Glomerular endothelial cell (primary cell): ENCODE results near the gene NINJ1. TPM values are rescaled to one million over a fixed set of nuclear protein-coding genes. Genes with fewer than 3 reads are reported as not detected.
A peak's percentile ranks its signal among the peaks of the same experiment; 100 is the strongest.

Source experiments
- DNase-seq: peaks from one replicate; pipeline ENCODE4 v3.0.0-alpha.2; 2011; ENCODE audit warnings: low read depth, low spot score; ENCODE audit errors: extremely low read depth
- total RNA-seq: library from RNA; depleted of rRNA; stranded (reverse); fragments of >200 nt; gene quantifications from 2 replicates; pipeline ENCODE4 v1.2.3, GENCODE V29; 2015

NINJ1 gene
- total RNA-seq, 1 donor from 2014 or later: 150 TPM

DNA sequence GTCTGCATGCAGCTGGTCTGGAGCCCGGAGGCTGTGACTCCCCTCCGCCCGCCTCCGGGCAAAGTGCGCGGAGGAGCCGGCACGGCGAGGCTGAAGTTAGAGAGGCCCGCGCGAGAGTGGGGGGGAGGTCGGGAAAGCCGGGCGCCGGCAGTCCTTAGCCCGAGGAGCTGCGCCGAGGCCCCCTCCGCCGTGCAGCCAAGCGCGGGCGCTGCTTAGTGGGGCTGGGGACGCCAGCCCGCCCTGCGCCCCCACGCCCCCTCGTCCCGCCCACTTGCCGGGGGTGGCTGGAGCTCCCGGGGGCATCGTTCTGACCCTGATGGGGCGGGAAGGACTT, 403 bp downstream of the NINJ1 start:
- no peak for DNase-seq

DNA sequence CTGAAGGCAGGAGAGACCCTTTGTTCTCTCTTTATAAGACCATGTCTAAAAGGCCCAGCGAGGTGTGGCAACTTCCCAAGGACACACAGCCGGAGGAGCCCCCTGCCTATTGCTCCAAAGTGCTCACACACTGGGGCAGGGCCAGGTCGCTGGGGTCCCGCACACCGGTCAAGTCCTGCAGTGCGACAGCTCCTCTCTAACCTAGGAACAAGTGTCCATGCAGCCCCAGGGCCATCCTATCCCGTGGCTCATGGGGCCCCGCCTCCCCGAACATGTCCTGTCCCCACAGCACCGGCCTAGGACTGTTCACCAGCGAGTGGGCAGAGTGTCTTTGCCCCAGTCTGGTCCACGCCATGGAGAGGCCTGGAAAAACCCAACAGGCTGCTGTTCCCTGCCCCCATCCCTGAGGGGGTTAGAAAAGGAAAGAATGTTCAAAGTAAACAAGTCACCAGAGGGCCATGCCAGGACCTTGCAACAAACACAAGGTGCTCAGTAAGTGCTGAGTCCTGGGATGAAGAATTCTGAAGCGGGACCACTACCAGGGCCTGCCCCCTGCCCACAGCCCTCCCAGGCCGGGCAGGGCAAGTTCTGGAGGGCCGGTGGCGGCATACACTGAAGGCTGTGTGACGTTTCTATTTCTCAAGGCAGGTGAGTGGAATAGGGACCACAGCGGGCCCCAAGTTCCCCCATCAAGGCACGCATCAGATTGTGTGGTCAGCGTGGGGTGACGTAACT, 938 bp downstream of the NINJ1 start:
- no peak for DNase-seq

DNA sequence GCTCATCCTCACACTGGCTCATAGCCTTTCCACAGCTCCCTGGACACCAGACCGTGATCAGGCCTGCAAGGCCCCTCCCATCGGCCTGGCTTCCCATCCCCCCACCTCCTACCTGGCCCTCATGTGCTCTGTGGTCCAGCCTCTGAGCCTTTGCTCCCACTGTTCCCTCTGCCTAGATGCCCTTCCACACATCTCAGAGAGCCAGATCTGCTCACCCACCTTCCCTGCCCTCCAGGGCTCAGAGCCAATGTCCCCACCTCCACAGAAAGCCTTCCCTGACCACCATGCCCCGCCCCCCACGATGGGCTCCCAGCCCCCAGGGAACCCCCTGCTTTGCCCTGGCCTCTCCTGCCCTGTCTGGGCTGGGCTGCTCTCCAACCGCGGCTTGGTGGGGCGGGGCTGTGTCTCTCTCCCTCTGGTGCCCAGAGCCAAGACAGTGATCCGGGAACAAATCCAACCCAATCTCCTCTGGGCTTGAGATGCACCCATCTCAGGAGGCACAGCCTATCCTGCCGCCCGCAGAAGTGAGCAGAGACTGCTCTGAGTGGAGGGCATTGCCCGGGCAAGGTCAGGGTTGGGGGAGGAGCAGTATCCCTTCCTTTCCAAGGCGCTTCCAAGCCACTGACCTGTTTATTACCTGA, 1.6 kb downstream of the NINJ1 start:
- no peak for DNase-seq

DNA sequence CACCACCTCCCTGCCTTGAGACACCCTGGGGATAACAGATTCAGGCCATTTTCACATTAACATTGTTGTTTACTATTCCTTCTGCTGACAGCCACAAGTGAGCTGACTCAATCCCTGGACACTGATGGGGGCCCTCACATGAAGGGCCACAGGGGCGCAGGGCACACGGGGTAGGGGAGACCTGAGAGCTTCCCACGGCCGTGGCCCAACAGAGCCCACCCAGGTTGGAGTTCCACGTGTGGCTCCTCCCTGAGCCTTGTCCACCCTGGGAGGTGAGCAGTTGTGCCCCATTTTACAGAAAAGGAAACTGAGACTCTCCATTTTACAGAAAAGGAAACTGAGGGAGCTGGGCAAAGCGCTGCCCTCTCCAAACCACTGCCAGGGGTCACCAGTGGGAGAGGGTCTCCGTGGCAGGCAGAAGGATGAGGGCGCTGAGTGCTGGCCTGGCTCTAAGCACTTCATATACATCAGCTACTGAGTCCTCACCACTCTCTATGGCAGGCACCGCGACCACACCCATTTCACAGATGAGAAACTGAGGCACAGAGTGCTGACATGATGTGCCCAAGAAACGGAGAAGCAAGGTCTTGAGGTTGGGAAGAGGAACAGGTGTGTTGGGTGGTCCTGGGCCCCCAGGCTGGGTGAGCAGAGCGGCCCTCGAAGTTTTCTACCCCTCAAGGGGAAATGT, 2.3 kb downstream of the NINJ1 start:
- DNase-seq: no peak

DNA sequence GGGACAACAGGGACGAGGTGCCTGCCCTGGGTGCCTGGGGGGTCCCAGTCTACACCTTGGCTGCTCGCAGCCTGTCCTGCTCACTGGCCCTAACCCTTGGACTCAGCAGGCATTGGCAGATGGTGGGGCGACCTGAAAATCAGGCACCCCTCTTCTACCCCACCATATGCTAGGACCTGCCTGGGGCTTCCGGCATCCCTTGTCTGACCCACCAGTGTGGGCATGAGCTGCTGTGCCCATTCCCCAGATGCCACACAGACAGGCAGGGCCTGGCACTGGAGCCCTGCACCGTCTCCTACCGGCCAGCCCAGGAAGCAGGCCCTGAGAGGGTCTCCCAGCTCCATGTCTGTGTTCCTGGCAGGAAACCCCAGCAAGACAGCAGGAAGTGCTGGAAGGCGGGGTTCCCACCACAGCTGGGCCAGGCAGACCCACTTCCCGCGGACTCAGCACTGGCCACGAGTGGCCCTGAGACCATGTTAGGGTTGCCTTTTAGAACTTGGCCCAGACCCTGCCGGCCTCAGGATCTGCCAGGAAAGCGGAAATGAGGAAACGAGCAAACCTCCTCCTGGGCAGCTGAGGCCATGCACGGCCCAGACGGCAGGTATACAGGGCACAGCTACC, 3.1 kb downstream of the NINJ1 start:
- no peak for DNase-seq

DNA sequence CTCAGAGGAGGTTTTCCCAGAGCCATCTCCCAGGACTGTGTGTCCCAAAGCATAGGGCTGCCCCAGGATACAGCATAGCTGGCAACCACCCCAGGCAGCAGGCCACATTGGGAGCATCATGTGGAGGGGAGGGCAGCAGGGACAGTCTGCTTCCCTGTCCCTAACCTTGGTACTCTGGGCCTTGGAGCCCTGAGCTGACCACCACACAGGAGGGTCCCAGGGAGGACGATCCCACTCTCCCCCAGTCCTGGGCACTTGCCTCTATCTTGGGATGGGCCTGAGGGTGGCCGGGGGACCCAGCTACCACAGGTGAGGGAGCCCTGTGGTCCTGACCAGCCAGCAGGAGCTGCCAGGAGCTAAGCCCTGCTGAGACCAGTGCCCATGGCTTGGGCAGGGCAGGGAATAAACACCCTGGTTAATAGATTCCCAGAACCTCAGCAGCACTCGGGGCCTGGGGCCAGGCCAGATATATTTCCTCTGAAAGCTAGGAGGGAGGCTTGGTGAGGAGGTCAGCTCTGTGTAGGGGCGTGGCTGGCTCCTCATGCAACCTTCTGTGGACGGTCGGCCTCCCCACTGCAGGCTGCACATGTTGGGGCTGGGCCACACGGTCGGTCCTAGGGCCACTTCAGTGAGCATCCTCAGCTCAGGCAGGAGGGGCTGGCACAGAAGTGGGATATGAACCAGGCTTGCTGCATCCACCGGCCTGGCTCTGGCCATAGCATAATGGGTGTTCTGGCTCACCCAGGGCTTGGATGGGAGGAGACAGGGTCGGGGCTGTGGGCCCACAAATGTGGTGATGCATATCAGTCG, 4.2 kb downstream of the NINJ1 start:
- no peak for DNase-seq

DNA sequence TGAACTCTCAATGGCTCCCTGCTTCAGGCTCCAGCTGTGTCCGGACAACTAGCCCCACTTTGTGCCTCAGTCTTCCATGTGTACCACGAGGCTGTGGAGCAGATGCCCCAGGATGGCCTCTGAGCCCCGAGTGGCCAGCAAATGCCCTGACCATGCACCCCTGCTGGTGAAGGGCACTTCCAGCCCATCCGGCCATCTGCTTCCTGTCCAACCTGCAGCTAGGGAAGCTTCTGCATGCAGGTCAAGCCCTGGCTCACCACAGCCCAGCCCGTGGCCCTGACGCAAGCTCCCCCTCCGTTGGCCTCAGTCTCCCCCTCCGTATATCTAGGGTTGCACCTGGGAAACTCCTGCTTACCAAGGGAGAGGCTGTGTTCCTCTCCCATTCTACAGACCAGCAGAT, 4.8 kb downstream of the NINJ1 start:
- peak; percentile 33 for DNase-seq

DNA sequence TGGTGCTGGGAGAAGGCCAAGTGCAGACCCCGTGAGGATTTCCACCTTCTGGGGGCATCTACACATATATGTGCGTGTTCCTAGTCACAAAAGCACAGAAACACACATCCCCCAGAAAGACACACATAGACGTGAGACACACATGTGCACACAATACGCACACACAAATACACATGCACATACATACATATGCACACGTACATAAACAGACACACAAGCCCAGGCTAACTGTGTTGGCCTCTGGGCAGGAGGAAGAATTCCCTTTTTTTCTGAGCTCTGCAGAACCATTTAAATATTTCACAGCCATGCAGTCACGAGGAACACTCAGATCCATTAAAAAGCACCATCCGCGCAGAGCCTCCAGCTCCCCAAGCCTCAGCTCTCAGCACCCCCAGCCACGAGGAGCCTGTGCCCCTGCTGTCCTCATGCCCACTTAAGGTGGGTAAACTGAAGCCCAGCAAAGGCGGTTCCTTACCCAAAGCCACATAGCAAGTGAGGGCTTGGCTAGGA, 5.3 kb downstream of the NINJ1 start:
- no peak for DNase-seq

DNA sequence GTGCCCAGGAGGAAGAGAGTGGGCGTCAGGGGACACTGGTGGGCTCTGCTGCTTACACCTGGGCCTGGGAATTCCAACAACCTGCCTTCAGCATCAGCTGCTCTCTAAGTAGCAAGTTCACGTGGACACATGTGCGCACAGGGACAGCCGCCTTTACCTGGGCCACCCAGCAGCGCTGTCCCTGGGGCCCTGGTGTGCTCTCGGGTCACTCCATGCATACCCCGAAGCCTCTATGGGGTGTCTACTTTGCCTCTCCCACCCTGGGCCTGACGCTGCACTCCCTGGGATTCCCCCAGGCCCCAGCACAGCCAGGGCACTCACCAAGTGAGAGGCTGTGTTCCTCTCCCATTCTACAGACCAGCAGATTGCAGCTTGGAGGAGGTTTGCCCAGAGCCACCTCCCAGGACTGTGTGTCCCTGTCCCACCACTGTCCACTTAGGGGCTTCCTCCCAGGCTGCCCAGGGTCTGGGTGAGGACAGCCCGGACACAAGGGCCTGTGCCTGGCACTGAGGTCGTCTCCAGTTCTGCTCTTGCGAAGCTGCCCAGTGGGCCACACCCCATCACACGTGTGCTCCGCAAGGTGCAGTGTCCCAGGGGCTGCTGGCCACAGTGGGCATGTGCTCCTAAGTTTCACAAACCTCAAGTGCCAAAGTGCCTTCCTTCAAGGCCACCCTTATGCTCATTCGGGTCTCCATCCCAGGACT, 5.9 kb downstream of the NINJ1 start:
- DNase-seq: no peak

DNA sequence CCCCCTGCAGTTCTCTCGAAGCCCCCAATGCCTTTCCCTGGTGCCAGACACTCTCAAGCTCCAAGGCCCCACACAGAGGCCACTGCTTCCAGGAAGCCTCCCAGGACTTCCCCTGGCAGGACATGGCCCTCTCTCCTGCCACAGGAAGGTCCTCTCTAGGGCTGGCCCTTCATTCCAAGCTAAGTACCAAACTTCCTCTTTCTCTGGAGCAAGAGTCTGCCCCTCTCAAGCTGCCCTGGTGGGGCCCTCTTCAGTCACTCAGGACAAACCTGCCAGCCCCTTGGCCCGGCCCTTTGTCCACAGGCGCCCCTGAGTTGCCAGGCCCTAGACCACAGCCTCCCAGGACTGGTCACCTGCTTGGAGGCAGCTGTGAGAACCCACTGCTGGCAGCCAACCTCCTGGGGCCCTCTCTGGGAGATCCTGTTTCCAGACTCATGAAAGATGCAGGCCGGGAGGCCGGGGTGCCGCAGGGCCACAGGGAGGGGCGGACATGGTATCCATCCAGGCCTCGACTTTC, 6.6 kb downstream of the NINJ1 start:
- no peak for DNase-seq

DNA sequence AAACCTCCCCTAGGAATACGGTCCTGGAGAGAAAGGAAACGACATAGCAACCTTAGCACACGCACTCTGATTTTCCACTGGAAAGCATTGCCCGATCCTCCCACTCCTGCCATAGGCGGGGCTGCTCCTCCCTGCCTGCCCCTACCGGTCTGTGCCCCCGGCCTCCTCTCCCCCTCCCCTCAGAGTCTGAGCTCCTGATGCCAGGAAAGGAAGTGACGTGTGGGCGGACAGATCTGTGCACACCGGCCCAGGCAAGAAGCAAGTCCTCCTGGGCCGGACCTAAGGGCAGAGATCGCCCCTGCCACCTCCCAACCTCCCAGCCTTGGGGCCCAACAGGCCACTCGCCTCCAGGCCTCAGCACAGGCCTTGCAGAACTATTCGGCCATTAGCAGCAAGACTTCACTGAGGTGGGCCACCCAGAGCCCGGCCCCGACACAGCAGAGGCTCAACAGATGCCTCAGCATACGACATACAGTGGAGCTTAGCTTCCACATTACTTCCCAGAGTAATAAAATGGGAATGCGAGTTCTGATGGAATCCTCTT, 7.2 kb downstream of the NINJ1 start:
- no peak for DNase-seq

DNA sequence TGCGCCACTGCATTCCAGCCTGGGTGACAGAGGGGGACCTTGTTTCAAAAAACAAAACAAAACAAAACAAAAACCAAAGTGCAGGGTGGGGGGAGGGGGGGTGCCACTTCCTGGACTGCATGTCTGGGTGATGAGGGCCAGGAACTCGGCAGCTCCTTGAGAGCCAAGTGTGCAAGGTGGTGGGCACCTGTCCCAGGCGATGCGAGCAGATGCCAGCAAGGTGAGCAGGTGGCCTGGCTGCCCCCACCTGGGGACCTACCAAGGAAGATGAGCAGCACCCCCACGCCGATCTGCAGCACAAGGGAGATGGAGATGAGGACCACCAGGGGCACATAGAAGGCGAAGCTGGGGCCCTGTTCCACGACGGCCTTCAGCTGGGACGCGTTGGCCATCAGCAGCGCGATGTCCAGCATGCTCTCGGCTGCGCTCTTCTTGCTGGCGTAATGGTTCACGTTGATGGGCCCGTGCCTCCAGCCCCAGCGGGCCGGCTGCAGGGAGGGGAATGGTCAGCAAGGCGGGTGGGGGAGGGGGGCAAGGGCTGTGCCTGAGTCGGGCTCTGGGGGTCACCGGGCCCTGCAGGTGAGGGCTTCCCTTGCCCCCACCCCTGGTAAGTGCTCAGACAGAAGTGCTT, 7.8 kb downstream of the NINJ1 start:
- DNase-seq: no peak

DNA sequence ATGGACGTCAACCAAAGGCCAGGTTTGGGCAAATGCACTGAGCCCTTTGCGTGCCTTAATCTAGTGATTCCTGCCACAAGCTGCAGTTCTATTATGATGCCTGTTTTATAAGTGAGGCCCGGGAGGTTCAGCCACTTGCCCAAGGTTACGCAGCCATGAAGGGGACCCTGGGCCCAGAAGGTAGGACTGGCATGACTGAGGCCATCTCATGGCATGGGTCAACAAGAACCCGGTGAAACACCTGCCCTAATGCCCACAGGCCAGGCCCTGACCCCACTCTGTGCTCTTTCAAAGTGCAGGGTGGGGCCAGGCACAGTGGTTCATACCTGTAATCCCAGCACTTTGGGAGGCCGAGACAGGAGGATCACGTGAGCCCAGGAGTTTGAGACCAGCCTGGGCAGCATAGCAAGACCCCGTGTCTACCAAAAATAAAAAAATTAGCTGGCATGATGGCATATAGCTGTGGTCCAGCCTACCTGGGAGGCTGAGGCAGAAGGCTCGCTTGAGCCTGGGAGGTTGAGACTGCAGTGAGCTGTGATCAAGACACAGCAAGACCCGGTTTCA, 8.6 kb downstream of the NINJ1 start:
- no peak for DNase-seq

DNA sequence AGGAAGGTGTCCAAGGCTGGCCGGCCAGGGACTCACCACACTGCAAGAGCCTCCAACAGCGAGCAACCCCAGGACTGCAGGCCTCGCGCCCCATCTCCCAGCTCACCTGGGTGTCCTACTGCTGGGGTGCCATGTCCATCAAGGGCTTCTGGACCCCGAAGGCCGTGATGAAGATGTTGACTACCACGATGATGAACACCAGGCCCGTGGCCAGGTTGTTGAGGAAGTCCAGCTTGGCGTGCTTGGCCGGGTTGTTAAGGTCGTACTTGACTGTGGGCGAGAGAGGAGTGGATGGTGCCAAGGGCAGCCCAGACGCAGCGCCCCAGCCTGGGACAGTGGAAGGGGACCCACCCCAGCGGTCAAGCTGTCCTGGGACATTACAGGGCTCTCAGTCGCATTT, 9.3 kb downstream of the NINJ1 start:
- no peak for DNase-seq

DNA sequence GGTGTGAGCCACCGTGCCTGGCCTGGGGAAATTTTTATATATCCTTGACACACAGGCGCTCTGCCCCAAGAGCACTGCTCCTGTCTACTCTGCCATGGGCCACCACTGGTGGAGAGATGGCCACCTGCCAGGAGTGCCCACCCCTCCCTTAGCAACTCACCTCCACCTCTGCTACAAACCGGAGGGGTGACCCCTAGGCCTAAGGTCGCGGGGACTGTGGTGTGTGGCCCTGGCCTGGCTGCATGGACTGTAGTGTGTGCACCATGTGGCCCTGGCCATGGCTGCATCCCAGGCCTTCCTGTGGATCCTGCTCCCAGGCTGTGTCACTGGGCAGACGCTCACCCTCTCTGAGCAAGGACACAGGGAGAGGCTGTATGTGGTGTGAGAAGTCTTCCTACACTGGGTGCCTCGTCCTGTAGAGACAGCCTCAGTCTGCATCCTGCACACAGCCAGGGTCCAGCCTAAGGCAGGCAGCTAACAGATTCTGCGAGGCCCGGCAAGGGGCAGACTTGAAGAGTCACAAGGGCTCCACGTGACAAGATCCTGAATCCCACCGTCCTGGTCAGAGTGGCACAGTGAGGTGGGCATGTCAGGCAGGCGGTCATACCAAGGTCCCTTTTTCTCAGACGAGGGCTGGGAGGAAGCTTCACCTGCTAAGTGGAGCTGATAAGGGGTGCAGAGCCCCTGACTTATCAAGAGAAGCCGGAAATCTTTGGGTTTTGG, 10.3 kb downstream of the NINJ1 start:
- no peak for DNase-seq

DNA sequence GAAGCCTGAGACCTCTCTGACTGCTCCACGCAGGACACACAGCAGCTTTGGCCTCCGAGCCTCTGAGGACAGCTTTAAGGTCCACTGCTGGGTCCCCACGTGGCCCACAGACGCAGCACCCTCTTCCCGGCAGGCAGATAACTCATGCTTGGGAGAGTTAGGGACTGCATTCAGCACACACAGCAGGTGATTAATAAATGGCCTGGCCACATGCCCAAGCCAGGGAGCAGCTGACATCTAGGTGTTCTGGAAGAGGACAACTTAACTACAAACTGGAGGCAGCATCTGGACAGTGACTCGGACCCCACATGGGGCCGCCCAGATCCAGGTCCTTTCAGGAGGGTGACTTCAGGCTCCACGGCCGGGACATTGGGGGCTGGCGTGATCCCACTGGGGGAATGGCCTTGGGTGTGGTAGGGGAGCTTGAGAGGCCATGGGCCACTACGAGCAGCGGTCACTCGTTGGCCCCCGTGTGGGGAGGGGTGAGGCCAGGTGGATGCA, 11.3 kb downstream of the NINJ1 start:
- no peak for DNase-seq

DNA sequence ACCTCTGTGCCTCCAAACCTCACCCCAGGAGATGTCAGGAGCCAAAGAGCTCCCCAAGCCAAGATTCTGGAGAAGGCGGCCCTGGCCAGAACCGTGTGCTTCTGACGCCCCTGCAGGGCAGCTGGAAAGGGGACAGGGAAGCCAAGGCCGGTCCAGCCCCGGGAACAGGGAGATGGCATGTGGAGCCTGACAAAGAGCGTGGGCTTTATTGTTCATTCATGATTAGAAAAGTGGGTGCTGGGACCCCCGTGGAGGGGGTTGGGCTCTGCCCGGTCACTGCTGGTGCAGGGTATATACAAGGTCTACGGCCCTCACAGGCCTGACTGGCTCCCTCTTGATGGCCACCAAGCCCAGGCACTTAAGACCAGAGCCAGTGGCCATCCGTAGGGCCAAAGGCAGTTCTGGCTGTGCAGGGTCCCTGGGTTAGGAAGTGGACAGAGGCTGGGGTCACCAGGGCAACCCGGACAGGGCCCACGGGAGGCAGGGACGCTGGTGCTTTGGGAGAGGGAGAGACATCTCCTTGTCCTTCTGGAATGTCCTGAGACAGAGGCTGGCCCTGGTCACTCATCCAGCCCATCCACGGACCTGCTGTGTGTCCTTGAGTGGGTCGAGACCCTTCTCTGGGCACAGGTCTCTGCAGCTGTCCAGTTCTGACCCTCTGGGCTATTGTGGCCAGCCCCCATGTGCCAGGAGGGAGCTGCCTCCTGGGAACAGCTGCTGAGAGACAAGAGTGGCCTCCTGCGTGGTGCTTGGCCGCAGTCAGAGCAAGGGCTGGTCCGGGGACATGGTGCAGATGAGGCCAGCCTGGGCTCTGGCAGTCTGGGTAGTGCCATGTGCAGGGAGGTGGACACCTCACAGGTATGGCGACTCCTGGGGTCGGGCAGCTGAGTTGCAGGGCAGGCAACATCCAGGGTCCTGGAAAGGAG, 12.5 kb downstream of the NINJ1 start:
- DNase-seq: no peak
